Cardiac muscle cell (in vitro differentiated cells and primary cell): ENCODE measurements around the gene CTXND1. TPM values are rescaled to one million over a fixed set of nuclear protein-coding genes. Genes with fewer than 3 reads are reported as not detected.

Source experiments
- DNase-seq, 2 donors: peaks; one replicate each; pipeline versions ENCODE4 v3.0.0 to v3.0.0-alpha.2; 2010 to 2017; ENCODE audit warnings: low read depth in 1 of 2, low spot score in 1 of 2
- H3K27ac ChIP-seq: fragments of 200-600 bp; sonication (generic); 2 replicates; pipeline ENCODE4 v1.5.1; 2016
- H3K27me3 ChIP-seq: fragments of 200-600 bp; sonication (generic); 2 replicates; pipeline ENCODE4 v1.6.0; 2016; ENCODE audit warnings: control low read depth
- H3K36me3 ChIP-seq: fragments of 200-600 bp; sonication (generic); 2 replicates; pipeline ENCODE4 v1.5.1; 2016; ENCODE audit warnings: control low read depth
- H3K4me1 ChIP-seq: fragments of 200-600 bp; sonication (generic); 2 replicates; pipeline ENCODE4 v1.8.1; 2017; ENCODE audit warnings: low read depth, mild to moderate bottlenecking, mixed run types
- H3K4me3 ChIP-seq: fragments of 200-600 bp; sonication (generic); 2 replicates; pipeline ENCODE4 v1.5.1; 2016; ENCODE audit warnings: mild to moderate bottlenecking
- H3K9me3 ChIP-seq: fragments of 200-600 bp; sonication (generic); 2 replicates; pipeline ENCODE4 v1.5.1; 2017; ENCODE audit warnings: low read depth, mild to moderate bottlenecking, control low read depth
- polyA plus RNA-seq: library from polyadenylated mRNA; unstranded; fragments of >200 nt; fragmentation: Nextera tagmentation; extraction: Ambion mirVana; gene quantifications from 2 replicates; pipeline ENCODE4 v1.2.1, GENCODE V29; 2016
- total RNA-seq: library from RNA; depleted of rRNA; stranded (reverse); fragments of >200 nt; gene quantifications from 2 replicates; pipeline ENCODE4 v1.2.3, GENCODE V29; 2016
- TF ChIP-seq, protein P1 (sequence below): IDR thresholded peaks from 2 replicates; pipeline ENCODE4 v1.5.1; 2012; ENCODE audit warnings: low read depth, mild to moderate bottlenecking, low read length

The CTXND1 gene
- total and polyA plus RNA-seq, 2 experiments from 2014 or later: 0.09 to 0.27 TPM

DNA sequence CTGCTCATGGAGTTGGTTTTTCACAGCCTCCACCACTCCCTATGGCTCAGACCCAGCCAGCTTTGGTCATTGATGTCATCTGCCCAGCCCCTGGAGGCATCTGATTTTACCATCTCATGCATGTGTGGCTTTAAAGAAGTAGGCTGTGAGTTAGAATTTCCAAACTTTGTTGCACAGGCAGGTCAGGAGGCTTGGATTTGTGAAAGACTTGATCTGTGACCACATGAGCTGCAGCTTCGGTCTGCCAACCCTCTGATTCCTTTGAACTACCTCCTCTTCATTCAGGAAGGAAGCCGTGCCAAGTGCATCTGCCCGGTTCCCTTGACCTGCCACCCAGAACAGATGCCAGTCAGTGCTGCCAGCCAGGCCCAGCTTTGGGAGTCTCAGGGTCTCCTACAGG, 9.2 kb downstream of the CTXND1 start:
- H3K9me3 ChIP-seq: no peaks in the 10 kb centered on the region
- TF ChIP-seq, protein P1, sequence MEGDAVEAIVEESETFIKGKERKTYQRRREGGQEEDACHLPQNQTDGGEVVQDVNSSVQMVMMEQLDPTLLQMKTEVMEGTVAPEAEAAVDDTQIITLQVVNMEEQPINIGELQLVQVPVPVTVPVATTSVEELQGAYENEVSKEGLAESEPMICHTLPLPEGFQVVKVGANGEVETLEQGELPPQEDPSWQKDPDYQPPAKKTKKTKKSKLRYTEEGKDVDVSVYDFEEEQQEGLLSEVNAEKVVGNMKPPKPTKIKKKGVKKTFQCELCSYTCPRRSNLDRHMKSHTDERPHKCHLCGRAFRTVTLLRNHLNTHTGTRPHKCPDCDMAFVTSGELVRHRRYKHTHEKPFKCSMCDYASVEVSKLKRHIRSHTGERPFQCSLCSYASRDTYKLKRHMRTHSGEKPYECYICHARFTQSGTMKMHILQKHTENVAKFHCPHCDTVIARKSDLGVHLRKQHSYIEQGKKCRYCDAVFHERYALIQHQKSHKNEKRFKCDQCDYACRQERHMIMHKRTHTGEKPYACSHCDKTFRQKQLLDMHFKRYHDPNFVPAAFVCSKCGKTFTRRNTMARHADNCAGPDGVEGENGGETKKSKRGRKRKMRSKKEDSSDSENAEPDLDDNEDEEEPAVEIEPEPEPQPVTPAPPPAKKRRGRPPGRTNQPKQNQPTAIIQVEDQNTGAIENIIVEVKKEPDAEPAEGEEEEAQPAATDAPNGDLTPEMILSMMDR: no peak
- H3K36me3 ChIP-seq: no peaks in the 10 kb centered on the region
- no peak overlapping the region for H3K4me3 ChIP-seq
- H3K27ac ChIP-seq: no peak overlapping the region
- H3K27me3 ChIP-seq: peaks cover 9% of the 10 kb centered on the region
- H3K4me1 ChIP-seq: no peaks in the 10 kb centered on the region
- no peak for DNase-seq

DNA sequence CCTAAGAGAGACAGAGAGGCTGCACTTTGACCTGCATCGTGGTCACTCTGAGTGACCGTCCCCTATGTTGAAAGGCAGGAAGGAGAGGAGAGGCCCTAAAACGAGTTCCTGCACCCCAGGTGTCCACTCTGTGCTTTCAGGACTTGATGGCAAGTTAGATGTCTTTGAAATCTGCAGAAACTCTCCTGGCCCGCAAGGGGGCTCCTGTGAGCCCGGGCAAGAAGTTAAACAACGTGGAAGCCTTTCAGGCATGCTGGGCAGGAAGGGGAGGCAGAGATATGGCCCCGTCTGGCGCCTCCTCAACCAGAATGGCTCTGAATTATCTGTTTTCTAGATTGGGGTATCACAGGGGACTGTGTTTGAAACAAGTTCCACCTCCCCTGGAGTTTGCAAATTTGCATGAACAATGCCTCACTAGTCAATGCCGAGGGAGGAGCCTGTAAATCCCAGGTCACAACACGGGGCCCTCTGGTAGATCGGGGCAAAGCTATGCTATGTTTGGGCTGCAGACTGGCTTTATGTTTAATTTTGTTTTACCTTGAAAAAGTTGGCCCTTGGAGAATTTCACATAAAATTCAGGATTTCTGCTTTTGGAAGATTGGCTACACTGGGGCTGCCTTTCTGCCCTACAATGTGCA, 9.8 kb downstream of the CTXND1 start:
- Histone ChIP-seq H3K4me3 (no peak overlapping the region), H3K27me3 (peaks cover 4% of the 10 kb centered on the region), H3K9me3 (no peaks in the 10 kb centered on the region), H3K36me3 (no peaks in the 10 kb centered on the region), H3K4me1 (no peaks in the 10 kb centered on the region), H3K27ac (no peak overlapping the region)
- TF ChIP-seq, protein P1: peak; percentile 89
- DNase-seq: peak; percentile 56 to 65

DNA sequence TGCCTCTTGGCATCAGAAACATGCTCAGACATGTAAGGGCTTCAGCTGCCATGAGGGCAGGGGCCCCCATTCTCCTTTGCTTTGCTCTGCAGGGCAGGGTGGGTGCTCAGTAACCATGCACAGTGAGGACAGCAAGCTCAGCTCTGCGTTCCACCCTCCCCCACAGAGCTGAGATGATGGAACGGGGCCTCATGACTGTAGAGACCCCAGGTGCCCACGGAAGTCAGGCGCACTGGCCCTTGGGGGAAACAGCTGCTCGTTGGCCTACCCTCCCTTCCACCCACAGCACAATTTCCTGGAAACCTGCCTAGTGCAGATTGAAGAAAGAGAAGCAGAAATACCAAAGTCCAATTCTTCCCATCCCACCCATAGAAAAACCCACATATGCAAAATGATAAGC, 10.5 kb downstream of the CTXND1 start:
- Histone ChIP-seq H3K27me3 (no peaks in the 10 kb centered on the region), H3K9me3 (no peaks in the 10 kb centered on the region), H3K27ac (no peak overlapping the region), H3K4me1 (no peaks in the 10 kb centered on the region), H3K4me3 (no peak overlapping the region), H3K36me3 (no peaks in the 10 kb centered on the region)
- TF ChIP-seq, protein P1: no peak
- DNase-seq: no peak

DNA sequence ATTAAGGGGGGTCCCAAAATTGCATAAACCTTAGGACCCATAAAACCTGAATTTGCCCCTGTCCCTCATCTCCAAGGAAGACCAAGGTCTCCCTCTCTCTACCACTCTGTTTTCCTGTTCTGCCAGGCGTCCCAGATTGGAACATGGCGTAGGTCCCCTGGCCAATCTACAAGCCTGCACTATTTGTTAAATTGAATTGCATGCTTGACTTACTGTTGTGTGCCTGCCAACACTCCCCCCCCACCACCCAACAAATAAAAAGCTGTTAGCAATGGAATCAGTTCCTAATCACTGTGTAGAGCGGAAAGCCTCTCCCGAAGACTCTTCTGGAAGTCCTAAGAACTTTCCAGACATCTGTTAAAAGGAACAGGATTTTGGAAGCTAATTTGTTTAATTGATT, 11.7 kb downstream of the CTXND1 start:
- H3K27me3 ChIP-seq: no peaks in the 10 kb centered on the region
- no peaks in the 10 kb centered on the region for H3K4me1 ChIP-seq
- no peak for DNase-seq
- H3K36me3 ChIP-seq: no peaks in the 10 kb centered on the region
- H3K9me3 ChIP-seq: no peaks in the 10 kb centered on the region
- no peak overlapping the region for H3K4me3 ChIP-seq
- TF ChIP-seq, protein P1: no peak
- H3K27ac ChIP-seq: no peak overlapping the region

DNA sequence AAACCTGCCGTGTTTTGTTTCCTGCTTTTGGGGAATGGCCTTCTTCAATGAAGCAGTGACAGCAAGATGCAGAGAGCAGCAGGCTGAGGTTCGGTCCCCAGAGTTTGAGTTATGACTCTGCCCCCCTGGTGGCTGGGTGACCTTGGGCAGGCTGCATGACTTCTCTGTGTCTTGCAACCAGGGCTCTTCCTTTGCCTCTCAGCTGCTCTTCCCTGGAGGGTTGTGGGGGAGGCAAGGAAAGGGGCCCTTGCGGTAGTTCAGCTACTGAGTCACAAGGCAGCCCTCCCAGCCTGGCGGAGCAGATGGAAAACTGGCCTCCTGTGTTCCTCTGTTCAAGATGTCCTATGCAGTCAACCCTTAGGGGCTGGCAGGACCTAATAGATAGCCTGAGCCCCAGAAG, 17.1 kb downstream of the CTXND1 start:
- no peaks in the 10 kb centered on the region for H3K4me1 ChIP-seq
- DNase-seq: peak; percentile 19 to 52
- TF ChIP-seq, protein P1: peak; percentile 59
- no peaks in the 10 kb centered on the region for H3K27me3 ChIP-seq
- H3K36me3 ChIP-seq: no peaks in the 10 kb centered on the region
- H3K27ac ChIP-seq: no peak overlapping the region
- H3K4me3 ChIP-seq: no peak overlapping the region
- no peaks in the 10 kb centered on the region for H3K9me3 ChIP-seq

DNA sequence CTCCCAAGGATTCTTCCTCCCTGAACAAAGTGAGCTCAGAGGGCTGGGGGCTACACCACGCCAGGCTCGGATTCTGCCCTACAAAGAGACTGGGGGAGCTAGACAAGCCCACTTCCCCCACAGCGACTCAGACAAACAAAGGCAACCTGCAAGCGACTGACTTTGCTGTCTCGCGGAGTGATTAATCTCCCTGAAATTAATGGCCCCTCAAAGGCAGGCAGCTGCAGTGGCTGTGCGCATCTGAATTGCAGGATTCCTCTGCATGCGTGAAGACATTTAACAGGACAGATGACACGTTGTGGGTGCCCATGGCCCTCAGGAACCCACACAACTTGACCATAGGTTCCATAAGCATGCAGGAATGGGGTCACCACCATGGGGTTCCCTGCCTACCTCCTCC, 18.4 kb downstream of the CTXND1 start:
- TF ChIP-seq, protein P1: no peak
- H3K4me1 ChIP-seq: no peaks in the 10 kb centered on the region
- H3K36me3 ChIP-seq: no peaks in the 10 kb centered on the region
- H3K9me3 ChIP-seq: no peaks in the 10 kb centered on the region
- H3K27ac ChIP-seq: no peak overlapping the region
- H3K4me3 ChIP-seq: no peak overlapping the region
- H3K27me3 ChIP-seq: no peaks in the 10 kb centered on the region
- DNase-seq: no peak
